ENCODE measurements around the gene SH3BGRL3.
"Not testable (repeated sequence)": the region's sequence is repeated elsewhere in the genome, so short reads cannot be mapped to it uniquely, and the experiment has no call there.

SH3BGRL3 gene

GRCh38 chr1:26317146-26317545 lies 37.3 kb downstream of the SH3BGRL3 start:
- DNase-seq (ENCODE audit: low read depth), result no peak

GRCh38 chr1:26317612-26318337 lies 37.9 kb downstream of the SH3BGRL3 start, which contains the start of gene CD52:
Gene CD52 (plus strand): TSS chr1:26317958. CDS start chr1:26318018, 60 bp downstream.
- no peak for DNase-seq (ENCODE audit: low read depth)

GRCh38 chr1:26318338-26319064 lies 38.6 kb downstream of the SH3BGRL3 start:
- DNase-seq (ENCODE audit: low read depth), result no peak

GRCh38 chr1:26320896-26321295 lies 41.0 kb downstream of the SH3BGRL3 start:
- no peak for DNase-seq (ENCODE audit: low read depth)

- DNase-seq (ENCODE audit: low read depth), result peak; percentile 84
Observed at GRCh38 chr1:26321315-26322041, 41.6 kb downstream of the SH3BGRL3 start.

- DNase-seq (ENCODE audit: low read depth), result no peak
Observed at GRCh38 chr1:26322042-26322331, 42.1 kb downstream of the SH3BGRL3 start.

- no peak for DNase-seq (ENCODE audit: low read depth)
Observed at GRCh38 chr1:26323382-26323781, 43.5 kb downstream of the SH3BGRL3 start.

- DNase-seq (ENCODE audit: low read depth), result no peak
Observed at GRCh38 chr1:26324550-26324949, 44.7 kb downstream of the SH3BGRL3 start.

- no peak for DNase-seq (ENCODE audit: low read depth)
Observed at GRCh38 chr1:26327956-26328362, 48.1 kb downstream of the SH3BGRL3 start.

GRCh38 chr1:26328597-26328996 lies 48.7 kb downstream of the SH3BGRL3 start:
- DNase-seq (ENCODE audit: low read depth), result no peak

GRCh38 chr1:26329380-26329779 lies 49.5 kb downstream of the SH3BGRL3 start:
- DNase-seq (ENCODE audit: low read depth), result not testable (repeated sequence)

GRCh38 chr1:26330276-26330675 lies 50.4 kb downstream of the SH3BGRL3 start:
- no peak for DNase-seq (ENCODE audit: low read depth)
